Liver (tissue), 9 donors: ENCODE measurements around the gene TBL1X. TPM values are rescaled to one million over a fixed set of nuclear protein-coding genes. Genes with fewer than 3 reads are reported as not detected.

Source experiments
- DNase-seq: peaks from one replicate; pipeline ENCODE4 v3.0.0-alpha.2; 2017; ENCODE audit warnings: low spot score
- H3K27ac ChIP-seq, 2 donors: one replicate each; pipeline ENCODE4 v1.7.0; 2013; ENCODE audit warnings: inconsistent platforms in 2 of 2, low read length in 2 of 2, control low read depth in 1 of 2, low read depth in 1 of 2, mild to moderate bottlenecking in 1 of 2
- H3K27me3 ChIP-seq, 4 donors: one replicate each; pipeline versions ENCODE4 v1.6.1 to v1.7.0; 2013; ENCODE audit warnings: low read length in 3 of 4, inconsistent platforms in 1 of 4, mild to moderate bottlenecking in 1 of 4, moderate library complexity in 1 of 4; ENCODE audit not compliant: control insufficient read depth in 4 of 4, insufficient read depth in 4 of 4
- H3K36me3 ChIP-seq, 4 donors: one replicate each; pipeline versions ENCODE4 v1.6.1 to v1.7.0; 2013; ENCODE audit warnings: low read length in 3 of 4, mild to moderate bottlenecking in 3 of 4, low read depth in 1 of 4, moderate library complexity in 1 of 4; ENCODE audit not compliant: control insufficient read depth in 4 of 4, insufficient read depth in 3 of 4
- H3K4me1 ChIP-seq, 4 donors: one replicate each; pipeline versions ENCODE4 v1.6.1 to v1.7.0; 2013; ENCODE audit warnings: low read length in 3 of 4, mild to moderate bottlenecking in 3 of 4, moderate library complexity in 1 of 4; ENCODE audit not compliant: control insufficient read depth in 4 of 4, insufficient read depth in 4 of 4
- H3K4me3 ChIP-seq, 3 donors: one replicate each; pipeline versions ENCODE4 v1.6.1 to v1.7.0; 2013; ENCODE audit warnings: low read length in 3 of 3, control low read depth in 1 of 3, low read depth in 1 of 3, mild to moderate bottlenecking in 1 of 3
- H3K9ac ChIP-seq, 2 donors: one replicate each; pipeline ENCODE4 v1.7.0; 2013; ENCODE audit warnings: low read length in 2 of 2, mild to moderate bottlenecking in 2 of 2, moderate library complexity in 2 of 2, control low read depth in 1 of 2, low read depth in 1 of 2
- H3K9me3 ChIP-seq, 4 donors: one replicate each; pipeline versions ENCODE4 v1.6.1 to v1.7.0; 2013; ENCODE audit warnings: low read length in 3 of 4; ENCODE audit not compliant: control insufficient read depth in 4 of 4
- CTCF ChIP-seq: fragments of 150-350 bp; IDR thresholded peaks from 2 replicates; pipeline ENCODE4 v1.5.1; 2017; ENCODE audit warnings: improper control_type of control experiment, low read depth, low read length; ENCODE audit not compliant: missing input control
- EGR1 ChIP-seq, 2 donors: IDR thresholded peaks; 2 replicates each; pipeline ENCODE4 v1.6.1; 2016 to 2018; ENCODE audit warnings: antibody characterized with exemption in 2 of 2, low read depth in 2 of 2
- FOXA1 ChIP-seq: IDR thresholded peaks from 2 replicates; pipeline ENCODE4 v1.6.1; 2016; ENCODE audit warnings: antibody characterized with exemption
- FOXA2 ChIP-seq: IDR thresholded peaks from 2 replicates; pipeline ENCODE4 v1.6.1; 2016; ENCODE audit warnings: antibody characterized with exemption
- GABPA ChIP-seq, 2 donors: IDR thresholded peaks in 1 of 2; conservative IDR thresholded peaks in 1 of 2; 2 replicates each; pipeline ENCODE4 v1.6.1; 2016; ENCODE audit warnings: antibody characterized with exemption in 2 of 2, mild to moderate bottlenecking in 1 of 2, moderate library complexity in 1 of 2
- HNF4A ChIP-seq, 2 donors: conservative IDR thresholded peaks; 2 replicates each; pipeline ENCODE4 v1.6.1; 2016; ENCODE audit warnings: antibody characterized with exemption in 2 of 2, mild to moderate bottlenecking in 2 of 2
- MAX ChIP-seq: IDR thresholded peaks from 2 replicates; pipeline ENCODE4 v1.6.1; 2016; ENCODE audit warnings: antibody characterized with exemption
- NR2F2 ChIP-seq: IDR thresholded peaks from 2 replicates; pipeline ENCODE4 v1.6.1; 2016; ENCODE audit warnings: antibody characterized with exemption
- RAD21 ChIP-seq, 2 donors: IDR thresholded peaks; 2 replicates each; pipeline ENCODE4 v1.6.1; 2016; ENCODE audit warnings: antibody characterized with exemption in 2 of 2, mild to moderate bottlenecking in 2 of 2
- RXRA ChIP-seq, 2 donors: IDR thresholded peaks; 2 replicates each; pipeline ENCODE4 v1.6.1; 2017 to 2018; ENCODE audit warnings: antibody characterized with exemption in 2 of 2, mild to moderate bottlenecking in 1 of 2
- SP1 ChIP-seq: IDR thresholded peaks from 2 replicates; pipeline ENCODE4 v1.6.1; 2018; ENCODE audit warnings: antibody characterized with exemption, mild to moderate bottlenecking
- YY1 ChIP-seq: IDR thresholded peaks from 2 replicates; pipeline ENCODE4 v1.6.1; 2016; ENCODE audit warnings: antibody characterized with exemption, mild to moderate bottlenecking
- WGBS: extraction: QIAGEN DNeasy Blood & Tissue Kit; methylation state at CpG from one replicate; pipeline ENCODE4 v1.1.7; 2013; 5-methylcytosine and 5-hydroxymethylcytosine counted together
- polyA plus RNA-seq, 2 donors: library from polyadenylated mRNA; stranded (reverse) in 1 of 2; unstranded in 1 of 2; fragments of 200-250 nt in 1 of 2; fragments of >200 nt in 1 of 2; fragmentation: Nextera tagmentation in 1 of 2; extraction: Ambion mirVana in 1 of 2; gene quantifications; one replicate each; pipeline versions ENCODE4 v1.2.1 to v1.2.3, GENCODE V29; 2013 to 2015
- total RNA-seq, 2 donors: library from RNA; depleted of rRNA; stranded (reverse); fragments of >200 nt; gene quantifications; one replicate each; pipeline ENCODE4 v1.2.3, GENCODE V29; 2014
- TF ChIP-seq, protein P1 (sequence below): IDR thresholded peaks from 2 replicates; pipeline ENCODE4 v1.6.1; 2016; ENCODE audit warnings: antibody characterized with exemption
- TF ChIP-seq, protein P2 (sequence below): IDR thresholded peaks from 2 replicates; pipeline ENCODE4 v1.6.1; 2016; ENCODE audit warnings: antibody characterized with exemption
- donor health status: healthy.
- donor health status: healthy.
- donor health status: healthy.
- donor health status: healthy.
- donor health status: healthy.

The TBL1X gene
- total and polyA plus RNA-seq, 4 donors: 11.2 to 15.1 (median 11.8) TPM

GRCh38 chrX:9416562-9417348, 48.1 kb upstream of the TBL1X start:
- TF ChIP-seq HNF4A (conservative IDR thresholded peaks at IDR 0.05) (no peak), YY1 (no peak), SP1 (no peak), CTCF (no peak), FOXA1 (no peak), FOXA2 (no peak), EGR1 (IDR thresholded peaks at IDR 0.05; ENCODE audit: low read depth in 2 of 2) (no peak), NR2F2 (no peak), GABPA (IDR thresholded peaks at IDR 0.05 in 1 of 2, conservative IDR thresholded peaks at IDR 0.05 in 1 of 2) (no peak), RAD21 (IDR thresholded peaks at IDR 0.05) (no peak), MAX (no peak), RXRA (IDR thresholded peaks at IDR 0.05) (no peak)
- TF ChIP-seq, protein P1, sequence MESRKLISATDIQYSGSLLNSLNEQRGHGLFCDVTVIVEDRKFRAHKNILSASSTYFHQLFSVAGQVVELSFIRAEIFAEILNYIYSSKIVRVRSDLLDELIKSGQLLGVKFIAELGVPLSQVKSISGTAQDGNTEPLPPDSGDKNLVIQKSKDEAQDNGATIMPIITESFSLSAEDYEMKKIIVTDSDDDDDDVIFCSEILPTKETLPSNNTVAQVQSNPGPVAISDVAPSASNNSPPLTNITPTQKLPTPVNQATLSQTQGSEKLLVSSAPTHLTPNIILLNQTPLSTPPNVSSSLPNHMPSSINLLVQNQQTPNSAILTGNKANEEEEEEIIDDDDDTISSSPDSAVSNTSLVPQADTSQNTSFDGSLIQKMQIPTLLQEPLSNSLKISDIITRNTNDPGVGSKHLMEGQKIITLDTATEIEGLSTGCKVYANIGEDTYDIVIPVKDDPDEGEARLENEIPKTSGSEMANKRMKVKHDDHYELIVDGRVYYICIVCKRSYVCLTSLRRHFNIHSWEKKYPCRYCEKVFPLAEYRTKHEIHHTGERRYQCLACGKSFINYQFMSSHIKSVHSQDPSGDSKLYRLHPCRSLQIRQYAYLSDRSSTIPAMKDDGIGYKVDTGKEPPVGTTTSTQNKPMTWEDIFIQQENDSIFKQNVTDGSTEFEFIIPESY: no peak
- TF ChIP-seq, protein P2, sequence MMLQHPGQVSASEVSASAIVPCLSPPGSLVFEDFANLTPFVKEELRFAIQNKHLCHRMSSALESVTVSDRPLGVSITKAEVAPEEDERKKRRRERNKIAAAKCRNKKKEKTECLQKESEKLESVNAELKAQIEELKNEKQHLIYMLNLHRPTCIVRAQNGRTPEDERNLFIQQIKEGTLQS: no peak
- no peaks in the 10 kb centered on the region for H3K27me3 ChIP-seq
- 72% methylated on average over 6 of the region's 6 CpGs for WGBS
- H3K9ac ChIP-seq: no peak overlapping the region
- H3K9me3 ChIP-seq: no peaks in the 10 kb centered on the region
- no peak overlapping the region for H3K27ac ChIP-seq
- H3K36me3 ChIP-seq: no peaks in the 10 kb centered on the region
- no peaks in the 10 kb centered on the region for H3K4me1 ChIP-seq
- no peak overlapping the region for H3K4me3 ChIP-seq
- DNase-seq: no peak

GRCh38 chrX:9418262-9418661, 46.6 kb upstream of the TBL1X start:
- DNase-seq: no peak
- WGBS: 85% methylated on average over 6 of the region's 6 CpGs
- Histone ChIP-seq H3K27me3 (no peaks in the 10 kb centered on the region), H3K9ac (no peak overlapping the region), H3K4me1 (no peaks in the 10 kb centered on the region), H3K4me3 (no peak overlapping the region), H3K27ac (no peak overlapping the region), H3K36me3 (no peaks in the 10 kb centered on the region), H3K9me3 (no peaks in the 10 kb centered on the region)
- no peak for TF ChIP-seq CTCF
